Stimulated activated CD4-positive, alpha-beta T cell treated with anti-CD3 and anti-CD28 coated beads, Interleukin-12 subunit alpha, Interleukin-12 subunit beta, amount 100 ng/mL, for 4 hours (primary cell): ENCODE measurements around the gene OTC.

Source experiments
- DNase-seq: peaks from one replicate; pipeline ENCODE4 v3.0.0-alpha.2; 2020

OTC gene

DNA sequence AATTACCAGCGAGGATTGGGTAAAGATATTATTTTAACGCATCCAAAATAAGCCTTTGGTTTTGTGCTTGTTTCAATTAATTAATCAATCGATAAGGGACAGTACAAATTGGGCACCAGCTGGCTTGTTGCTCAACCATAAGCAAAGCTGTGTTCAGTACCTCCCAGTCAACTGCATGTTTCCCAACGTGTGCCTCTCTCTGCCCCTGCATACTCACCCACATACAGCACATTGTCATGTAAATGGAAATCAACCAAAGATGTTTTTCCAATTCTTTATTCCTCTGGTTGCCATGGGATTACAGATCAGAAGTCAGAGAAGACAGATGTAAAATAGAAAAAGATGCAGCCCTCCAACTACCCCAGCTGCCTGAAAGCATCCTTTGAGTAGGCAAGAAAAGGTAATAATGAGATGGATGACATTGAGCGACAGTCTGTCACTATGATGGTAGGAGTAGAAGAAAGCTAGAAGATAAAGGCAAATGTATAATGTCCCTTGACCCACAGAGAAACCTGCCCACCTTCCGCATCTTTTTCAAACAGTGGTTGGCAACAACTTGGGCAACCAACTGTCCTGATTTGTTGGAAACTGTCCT lies 116.3 kb downstream of the OTC start:
- DNase-seq = no peak
